RPMI7951 (cell line): ENCODE results near the gene CITED2. TPM values are rescaled to one million over a fixed set of nuclear protein-coding genes. Genes with fewer than 3 reads are reported as not detected.
"Not testable (repeated sequence)": the region's sequence is repeated elsewhere in the genome, so short reads cannot be mapped to it uniquely, and the experiment has no call there.

Source experiments
- DNase-seq: peaks from one replicate; pipeline ENCODE4 v3.0.0-alpha.2; 2012; ENCODE audit warnings: low read depth
- total RNA-seq: library from RNA; depleted of rRNA; stranded (reverse); fragments of >200 nt; shearing (Covaris generic); gene quantifications from 2 replicates; pipeline ENCODE4 v1.2.3, GENCODE V29; 2014

The CITED2 gene
- total RNA-seq, 1 experiment from 2014 or later = 40.0 TPM

- peak; percentile 60 for DNase-seq
These were observed 10.0 kb downstream of the CITED2 start for GRCh38 chr6:139364302-139364981.

- DNase-seq = not testable (repeated sequence)
These were observed 10.7 kb downstream of the CITED2 start for GRCh38 chr6:139363797-139364196.

- not testable (repeated sequence) for DNase-seq
These were observed 11.3 kb downstream of the CITED2 start for GRCh38 chr6:139363123-139363522.

GRCh38 chr6:139361211-139361610, 13.2 kb downstream of the CITED2 start:
- no peak for DNase-seq

GRCh38 chr6:139356924-139357323, 17.5 kb downstream of the CITED2 start:
- DNase-seq = no peak

GRCh38 chr6:139355777-139356445, 18.5 kb downstream of the CITED2 start:
- no peak for DNase-seq

- DNase-seq = no peak
These were observed 19.3 kb downstream of the CITED2 start for GRCh38 chr6:139355172-139355571.

- no peak for DNase-seq
These were observed 20.3 kb downstream of the CITED2 start for GRCh38 chr6:139354189-139354588.

GRCh38 chr6:139349464-139350020, 24.9 kb downstream of the CITED2 start:
- DNase-seq = no peak

GRCh38 chr6:139346392-139346791, 28.1 kb downstream of the CITED2 start:
- DNase-seq = no peak

- no peak for DNase-seq
These were observed 30.1 kb downstream of the CITED2 start for GRCh38 chr6:139344186-139344963.

GRCh38 chr6:139343052-139343750, 31.2 kb downstream of the CITED2 start:
- DNase-seq = no peak

- no peak for DNase-seq
These were observed 33.4 kb downstream of the CITED2 start for GRCh38 chr6:139341060-139341459.

GRCh38 chr6:139338795-139339194, 35.7 kb downstream of the CITED2 start:
- no peak for DNase-seq

- no peak for DNase-seq
These were observed 36.6 kb downstream of the CITED2 start for GRCh38 chr6:139337830-139338229.

GRCh38 chr6:139337001-139337400, 37.4 kb downstream of the CITED2 start:
- no peak for DNase-seq

- peak; percentile 69 for DNase-seq
These were observed 38.0 kb downstream of the CITED2 start for GRCh38 chr6:139336488-139336887.

GRCh38 chr6:139335447-139336210, 38.8 kb downstream of the CITED2 start:
- no peak for DNase-seq

GRCh38 chr6:139334806-139335446, 39.5 kb downstream of the CITED2 start:
- peak; percentile 78 for DNase-seq

GRCh38 chr6:139330826-139331500, 43.5 kb downstream of the CITED2 start:
- DNase-seq = no peak
